Measurements from ENCODE around the gene PLEK.

DNA sequence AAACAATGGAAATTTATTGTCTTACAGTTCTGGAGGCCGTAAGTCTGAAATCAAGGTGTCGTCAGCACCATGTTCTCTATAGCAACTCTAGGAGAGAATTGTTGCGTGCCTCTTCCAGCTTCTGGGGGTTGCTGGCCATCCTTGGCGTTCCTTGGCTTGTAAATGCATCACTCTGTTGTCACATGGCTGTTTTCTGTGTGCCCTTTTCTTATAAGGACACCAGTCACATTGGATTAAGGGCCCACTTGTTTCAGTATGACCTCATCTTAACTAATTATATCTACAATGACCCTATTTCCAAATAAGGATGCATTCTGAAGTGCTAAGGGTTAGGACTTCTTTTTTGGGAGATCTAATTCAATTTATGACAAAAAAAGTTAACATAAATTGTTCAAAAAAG is 1.4 kb upstream of the PLEK start:
- TF ChIP-seq CTCF (IDR thresholded peaks at IDR 0.05; ENCODE audit: poor library complexity) (no peak), EZH2 (IDR thresholded peaks at IDR 0.05; ENCODE audit: borderline replicate concordance) (no peak), EZH2phosphoT487 (IDR thresholded peaks at IDR 0.05; ENCODE audit: low read depth, severe bottlenecking, unreplicated experiment) (no peak)

Measured in hepatocyte (in vitro differentiated cells).